ENCODE data around the gene GAGE2A.
"Not testable (repeated sequence)": the region's sequence is repeated elsewhere in the genome, so short reads cannot be mapped to it uniquely, and the experiment has no call there.

The GAGE2A gene

GRCh38 chrX:49589196-49589595 is at the start of gene GAGE2A:
Gene GAGE2A, plus strand, starts transcription at chrX:49589496. Its CDS starts 1,155 bp downstream, at chrX:49590651.
- DNase-seq (ENCODE audit: low read depth in 2 of 2): not testable (repeated sequence)

- DNase-seq (ENCODE audit: low read depth in 2 of 2): not testable (repeated sequence)
Measured at GRCh38 chrX:49541433-49541832, 47.9 kb upstream of the GAGE2A start, which contains the start of gene GAGE12D. Gene GAGE12D, plus strand, starts transcription at chrX:49541733. Its CDS starts 1,155 bp downstream, at chrX:49542888.

- DNase-seq (ENCODE audit: low read depth in 2 of 2): not testable (repeated sequence)
Measured at GRCh38 chrX:49550989-49551388, 38.3 kb upstream of the GAGE2A start, which contains the start of gene GAGE12E. Gene GAGE12E, plus strand, starts transcription at chrX:49551289. Its CDS starts 1,155 bp downstream, at chrX:49552444.

GRCh38 chrX:49560542-49560941 is 28.8 kb upstream of the GAGE2A start, which contains the start of gene GAGE12F:
Gene GAGE12F, plus strand, starts transcription at chrX:49560842. Its CDS starts 1,155 bp downstream, at chrX:49561997.
- DNase-seq (ENCODE audit: low read depth in 2 of 2): not testable (repeated sequence)

GRCh38 chrX:49568728-49569127 is 20.6 kb upstream of the GAGE2A start:
- not testable (repeated sequence) for DNase-seq (ENCODE audit: low read depth in 2 of 2)

- not testable (repeated sequence) for DNase-seq (ENCODE audit: low read depth in 2 of 2)
Measured at GRCh38 chrX:49569152-49569551, 20.1 kb upstream of the GAGE2A start.

GRCh38 chrX:49570100-49570499 is 19.2 kb upstream of the GAGE2A start, which contains the start of gene GAGE12G:
Gene GAGE12G, plus strand, starts transcription at chrX:49570400. Its CDS starts 1,155 bp downstream, at chrX:49571555.
- DNase-seq (ENCODE audit: low read depth in 2 of 2): not testable (repeated sequence)

GRCh38 chrX:49579649-49580048 is 9.6 kb upstream of the GAGE2A start, which contains the start of gene GAGE12H:
Gene GAGE12H, plus strand, starts transcription at chrX:49579949. Its CDS starts 1,155 bp downstream, at chrX:49581104.
- DNase-seq (ENCODE audit: low read depth in 2 of 2): not testable (repeated sequence)

GRCh38 chrX:49589769-49590478 is 628 bp downstream of the GAGE2A start:
- peak in 1 of 2 donors; percentile 2 for DNase-seq (ENCODE audit: low read depth in 2 of 2)

- not testable (repeated sequence) for DNase-seq (ENCODE audit: low read depth in 2 of 2)
Measured at GRCh38 chrX:49590488-49590887, 1.2 kb downstream of the GAGE2A start.

- not testable (repeated sequence) for DNase-seq (ENCODE audit: low read depth in 2 of 2)
Measured at GRCh38 chrX:49598720-49599119, 9.4 kb downstream of the GAGE2A start, which contains the start of gene GAGE1. Gene GAGE1, plus strand, starts transcription at chrX:49599020. Its CDS starts 1,155 bp downstream, at chrX:49600175.

GRCh38 chrX:49610718-49611310 is 21.5 kb downstream of the GAGE2A start:
- no peak for DNase-seq (ENCODE audit: low read depth in 2 of 2)

GRCh38 chrX:49618574-49618973 is 29.3 kb downstream of the GAGE2A start:
- no peak for DNase-seq (ENCODE audit: low read depth in 2 of 2)

GRCh38 chrX:49627086-49627777 is 37.9 kb downstream of the GAGE2A start:
- no peak for DNase-seq (ENCODE audit: low read depth in 2 of 2)

GRCh38 chrX:49644991-49645637 is 55.8 kb downstream of the GAGE2A start:
- DNase-seq (ENCODE audit: low read depth in 2 of 2): no peak

Data from stimulated activated CD8-positive, alpha-beta memory T cell treated with anti-CD3 and anti-CD28 coated beads, Interleukin-15, amount 100 ng/mL, for 48 hours (primary cell).